ENCODE measurements around the gene LRRC74B.

The LRRC74B gene

DNA sequence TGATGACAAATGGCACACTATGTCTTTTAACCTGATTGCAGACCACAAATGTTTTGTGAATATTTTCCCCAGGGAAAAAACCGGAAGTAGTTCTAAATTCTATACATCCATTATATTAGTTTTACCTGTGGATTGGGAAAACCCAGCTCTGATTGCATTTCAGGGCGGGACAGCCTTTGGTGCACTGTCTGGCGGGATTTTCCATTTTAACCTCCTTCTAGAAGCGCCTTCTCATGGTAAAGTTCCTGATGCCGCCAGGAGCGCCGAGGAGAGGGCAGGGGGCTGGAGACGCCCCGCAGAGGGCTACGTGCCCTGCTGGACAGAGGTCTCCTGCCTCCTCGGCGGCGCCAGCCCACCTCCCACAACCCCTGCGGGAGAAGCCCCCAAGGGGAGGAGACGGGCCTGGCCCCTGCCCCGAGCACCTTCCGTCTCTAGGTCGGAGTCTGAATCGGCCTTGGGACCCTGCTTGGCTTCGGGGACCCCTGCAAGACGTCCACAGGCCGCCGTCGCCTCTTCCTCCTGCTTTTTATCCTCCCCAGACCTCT is 32.0 kb upstream of the LRRC74B start:
- in situ Hi-C loops (cut with MboI; ENCODE audit: low sequenced_read_pairs): no loop called here

DNA sequence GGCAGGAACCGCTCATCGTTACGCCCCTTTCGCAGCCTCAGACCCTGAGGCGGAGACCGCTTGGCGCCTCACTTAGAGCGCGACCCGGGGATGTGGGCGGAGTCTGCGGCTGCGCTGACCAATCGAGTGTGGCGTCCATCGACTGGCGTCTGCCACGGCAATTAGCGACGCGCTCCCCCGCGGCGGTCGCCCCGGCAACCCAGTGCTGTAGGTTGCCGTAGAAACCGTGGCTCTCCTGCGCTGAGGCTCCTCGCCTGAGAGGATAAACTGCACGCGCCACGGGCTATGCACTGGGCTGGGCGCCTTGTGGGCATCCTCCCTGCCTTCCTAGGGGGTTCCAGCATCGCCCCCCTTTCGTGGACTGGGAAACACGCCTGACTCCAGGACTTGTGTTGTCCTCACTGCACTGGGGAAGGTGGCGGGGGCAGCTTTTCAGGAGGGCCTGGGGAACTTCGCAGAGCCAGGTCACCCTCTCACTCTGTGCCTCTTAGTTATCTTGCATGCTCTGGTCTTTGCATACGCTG is 31.5 kb upstream of the LRRC74B start:
- in situ Hi-C loops (cut with MboI; ENCODE audit: low sequenced_read_pairs): no loop called here

DNA sequence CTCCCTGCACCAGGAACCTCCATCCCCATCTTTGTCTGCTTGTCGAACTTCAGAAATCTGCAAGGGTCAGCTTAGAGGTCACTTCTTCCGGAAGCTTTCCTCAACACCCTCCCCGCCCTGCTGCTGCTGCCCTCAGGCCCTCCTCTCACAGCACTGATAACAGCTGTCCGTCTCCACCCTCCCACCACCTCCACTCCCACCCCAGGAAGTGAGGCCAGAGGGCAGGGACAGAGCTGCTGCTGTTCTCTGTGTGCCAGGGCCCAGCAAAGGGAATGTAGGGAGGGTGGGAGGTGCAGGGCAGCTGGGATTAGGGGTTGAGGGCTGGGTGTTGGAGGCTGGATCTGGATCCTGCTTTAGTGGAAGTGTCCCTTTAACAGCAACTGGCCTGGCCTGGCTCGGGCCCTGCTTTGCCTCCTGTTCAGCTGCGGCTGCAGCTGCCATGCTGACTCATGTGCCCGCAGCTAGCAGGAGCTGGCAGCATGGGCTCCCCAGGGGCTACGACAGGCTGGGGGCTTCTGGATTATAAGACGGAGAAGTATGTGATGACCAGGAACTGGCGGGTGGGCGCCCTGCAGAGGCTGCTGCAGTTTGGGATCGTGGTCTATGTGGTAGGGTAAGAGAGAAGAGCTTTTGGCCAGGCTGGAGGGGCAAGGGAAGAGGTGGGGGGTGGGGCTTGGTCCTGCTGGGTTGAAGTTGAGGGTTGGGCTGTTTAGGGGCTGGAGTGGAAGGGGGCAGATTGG is 30.9 kb upstream of the LRRC74B start, which contains the start of gene P2RX6:
Gene P2RX6 (plus strand): TSS at position 440 of the 740 bp plus-strand sequence. CDS start 10 bp downstream, at position 450.
- in situ Hi-C loops (cut with MboI; ENCODE audit: low sequenced_read_pairs): no loop called here

DNA sequence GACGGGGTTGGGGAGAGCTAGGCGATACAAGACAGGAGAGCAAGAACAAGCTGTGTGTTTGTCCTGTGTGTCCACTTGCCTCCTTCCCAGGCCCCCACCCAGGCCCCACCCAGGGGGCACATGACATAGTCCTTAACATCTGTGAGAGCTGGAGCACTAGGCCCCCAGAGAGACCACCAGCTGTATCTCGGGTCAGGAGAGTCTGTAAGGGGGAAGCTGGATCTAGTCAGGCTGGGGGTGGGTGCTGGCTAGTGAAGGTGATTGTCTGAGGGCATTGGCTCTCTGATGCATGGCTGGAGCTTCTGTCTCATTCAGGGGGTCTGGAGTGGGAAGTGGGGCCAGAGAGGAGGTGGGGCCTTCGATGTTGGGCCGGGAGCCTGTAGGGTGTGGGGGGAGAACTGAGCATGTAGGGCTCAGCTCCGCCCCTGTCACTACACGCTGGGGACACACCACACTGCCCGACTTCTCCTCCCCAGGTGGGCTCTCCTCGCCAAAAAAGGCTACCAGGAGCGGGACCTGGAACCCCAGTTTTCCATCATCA is 30.2 kb upstream of the LRRC74B start:
- in situ Hi-C loops (cut with MboI; ENCODE audit: low sequenced_read_pairs): no loop called here

DNA sequence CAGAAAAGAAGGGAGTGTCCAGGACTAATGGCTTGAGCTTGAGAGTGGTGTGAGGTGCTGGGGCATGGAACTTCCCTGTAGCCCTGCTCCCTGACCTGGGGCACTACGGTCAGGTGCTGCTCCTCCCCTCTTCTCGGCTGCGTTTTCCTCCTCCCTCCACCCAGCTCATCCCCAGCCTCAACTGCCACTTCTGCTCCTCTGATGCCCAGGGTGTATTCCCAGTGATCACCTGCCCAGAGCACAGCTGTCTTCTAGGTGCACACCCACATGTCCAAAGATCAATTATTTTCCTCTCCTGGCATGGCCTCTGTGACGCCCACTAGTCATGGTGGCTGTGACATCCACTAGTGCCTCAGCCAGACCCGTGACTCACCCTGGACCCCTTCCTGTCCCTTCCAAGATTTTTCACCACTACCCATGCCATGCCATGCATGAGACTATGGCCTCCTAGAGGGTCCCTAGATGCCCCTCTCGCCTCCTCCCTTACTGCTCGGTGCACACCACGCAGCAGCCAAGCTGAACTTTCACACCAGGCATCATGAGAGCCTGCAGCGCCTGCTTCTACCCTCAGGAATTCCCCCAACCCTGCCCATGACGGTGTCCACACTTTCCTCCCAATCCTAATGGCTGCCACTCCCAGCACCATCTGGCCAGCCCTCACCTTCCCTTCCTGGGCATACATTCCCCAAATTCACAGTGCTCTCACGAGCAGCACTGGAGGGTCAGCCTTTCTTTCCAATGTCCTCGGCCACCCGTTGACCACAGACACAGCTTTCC is 28.9 kb upstream of the LRRC74B start:
- in situ Hi-C loops (cut with MboI; ENCODE audit: low sequenced_read_pairs): no loop called here

DNA sequence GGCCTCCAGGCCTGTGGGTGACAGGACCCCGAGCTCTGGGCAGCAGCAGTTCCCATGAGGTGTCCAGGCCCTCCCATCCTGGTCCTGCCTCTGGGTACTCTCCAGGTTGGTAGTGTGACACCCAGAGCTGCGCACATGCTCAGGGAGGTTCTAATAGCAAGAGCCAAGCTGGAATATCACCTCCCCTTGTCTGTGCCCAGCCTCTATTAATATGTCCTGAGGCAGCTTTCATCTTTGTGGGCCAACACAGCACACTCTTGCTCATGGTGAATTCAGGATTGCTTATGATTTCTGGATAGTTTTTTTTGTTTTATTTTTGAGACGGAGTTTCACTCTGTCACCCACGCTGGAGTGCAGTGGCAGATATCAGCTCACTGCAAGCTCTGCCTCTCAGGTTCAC is 27.4 kb upstream of the LRRC74B start:
- in situ Hi-C loops (cut with MboI; ENCODE audit: low sequenced_read_pairs): no loop called here

DNA sequence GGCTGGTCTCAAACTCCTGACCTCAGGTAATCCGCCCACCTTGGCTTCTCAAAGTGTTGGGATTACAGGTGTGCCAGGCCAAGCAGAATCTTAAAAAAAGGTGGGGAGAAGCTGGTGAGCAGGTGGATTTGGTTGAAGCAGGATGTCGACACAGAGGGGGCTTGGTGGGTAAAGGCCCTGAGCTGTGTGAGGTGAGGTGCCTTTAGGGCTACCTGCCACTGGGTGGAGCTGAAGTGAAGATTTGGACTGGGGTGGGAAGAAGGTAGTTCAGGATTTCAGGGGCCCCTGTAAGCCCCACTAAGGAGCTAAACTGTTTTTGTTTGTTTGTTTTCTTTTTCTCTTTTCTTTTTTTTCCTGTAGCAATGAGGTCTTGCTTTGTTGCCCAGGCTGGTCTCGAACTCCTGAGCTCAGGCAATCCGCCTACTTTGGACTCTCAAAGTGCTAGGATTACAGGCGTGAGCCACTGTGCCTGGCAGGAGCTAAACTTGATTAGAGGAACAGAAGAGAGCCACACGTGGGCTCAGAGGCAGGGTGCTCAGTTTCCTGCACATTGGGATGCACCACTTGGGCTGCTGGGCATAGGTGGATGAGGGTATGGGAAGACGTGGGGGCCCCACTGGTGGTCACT is 24.8 kb upstream of the LRRC74B start:
- in situ Hi-C loops (cut with MboI; ENCODE audit: low sequenced_read_pairs): no loop called here

DNA sequence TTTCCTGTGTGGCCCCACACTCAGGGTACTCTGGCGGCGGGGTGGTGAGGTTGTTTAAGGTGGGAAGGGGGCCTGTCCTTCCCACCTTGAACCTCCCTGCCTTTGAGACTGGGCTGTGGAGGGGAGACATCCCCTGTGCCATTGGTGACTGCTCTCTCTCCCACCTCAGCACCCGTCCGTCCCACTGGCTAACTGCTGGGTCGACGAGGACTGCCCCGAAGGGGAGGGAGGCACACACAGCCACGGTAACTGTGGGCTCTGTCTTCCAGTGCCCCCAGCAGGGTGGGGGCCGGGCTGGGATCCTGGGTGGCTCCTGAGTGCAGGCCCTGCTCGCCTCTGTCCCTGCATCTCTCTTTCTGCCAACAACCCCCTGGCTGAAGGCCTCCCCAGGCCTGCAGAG is 23.2 kb upstream of the LRRC74B start:
- in situ Hi-C loops (cut with MboI; ENCODE audit: low sequenced_read_pairs): no loop called here

DNA sequence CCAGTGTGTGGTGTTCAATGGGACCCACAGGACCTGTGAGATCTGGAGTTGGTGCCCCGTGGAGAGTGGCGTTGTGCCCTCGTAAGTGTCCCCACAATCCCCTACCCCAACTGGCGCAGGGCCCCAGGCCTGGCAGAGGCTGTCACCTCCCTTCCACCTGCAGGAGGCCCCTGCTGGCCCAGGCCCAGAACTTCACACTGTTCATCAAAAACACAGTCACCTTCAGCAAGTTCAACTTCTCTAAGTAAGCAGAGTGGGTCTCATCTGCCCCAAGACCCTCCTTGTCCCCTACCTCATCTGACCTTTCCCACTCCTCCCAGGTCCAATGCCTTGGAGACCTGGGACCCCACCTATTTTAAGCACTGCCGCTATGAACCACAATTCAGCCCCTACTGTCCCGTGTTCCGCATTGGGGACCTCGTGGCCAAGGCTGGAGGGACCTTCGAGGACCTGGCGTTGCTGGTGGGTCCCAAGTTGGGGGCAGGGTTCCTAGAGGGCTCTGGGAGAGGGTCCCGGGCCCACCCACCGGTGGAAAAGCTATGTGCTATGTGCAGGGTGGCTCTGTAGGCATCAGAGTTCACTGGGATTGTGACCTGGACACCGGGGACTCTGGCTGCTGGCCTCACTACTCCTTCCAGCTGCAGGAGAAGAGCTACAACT is 22.7 kb upstream of the LRRC74B start:
- in situ Hi-C loops (cut with MboI; ENCODE audit: low sequenced_read_pairs): no loop called here

DNA sequence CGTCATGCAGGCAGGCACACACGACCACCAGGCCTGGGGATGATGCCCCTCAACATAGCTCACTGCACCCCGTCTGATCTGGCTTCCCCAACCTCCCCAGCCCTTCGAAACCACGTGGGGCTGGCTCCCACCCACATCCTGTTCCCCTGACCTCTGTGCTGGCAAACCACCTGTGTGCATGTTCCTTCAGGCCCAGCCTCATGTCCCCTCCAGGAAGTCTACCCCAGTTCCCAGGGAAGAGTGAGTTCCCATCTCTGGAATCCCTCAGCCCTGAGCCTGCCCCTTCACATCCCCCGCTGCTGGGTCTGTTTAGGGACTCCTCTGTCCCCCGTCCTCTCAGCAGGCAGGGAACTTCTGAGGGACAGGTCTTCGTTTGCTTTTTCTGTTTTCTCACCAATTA is 20.5 kb upstream of the LRRC74B start:
- in situ Hi-C loops (cut with MboI; ENCODE audit: low sequenced_read_pairs): no loop called here

DNA sequence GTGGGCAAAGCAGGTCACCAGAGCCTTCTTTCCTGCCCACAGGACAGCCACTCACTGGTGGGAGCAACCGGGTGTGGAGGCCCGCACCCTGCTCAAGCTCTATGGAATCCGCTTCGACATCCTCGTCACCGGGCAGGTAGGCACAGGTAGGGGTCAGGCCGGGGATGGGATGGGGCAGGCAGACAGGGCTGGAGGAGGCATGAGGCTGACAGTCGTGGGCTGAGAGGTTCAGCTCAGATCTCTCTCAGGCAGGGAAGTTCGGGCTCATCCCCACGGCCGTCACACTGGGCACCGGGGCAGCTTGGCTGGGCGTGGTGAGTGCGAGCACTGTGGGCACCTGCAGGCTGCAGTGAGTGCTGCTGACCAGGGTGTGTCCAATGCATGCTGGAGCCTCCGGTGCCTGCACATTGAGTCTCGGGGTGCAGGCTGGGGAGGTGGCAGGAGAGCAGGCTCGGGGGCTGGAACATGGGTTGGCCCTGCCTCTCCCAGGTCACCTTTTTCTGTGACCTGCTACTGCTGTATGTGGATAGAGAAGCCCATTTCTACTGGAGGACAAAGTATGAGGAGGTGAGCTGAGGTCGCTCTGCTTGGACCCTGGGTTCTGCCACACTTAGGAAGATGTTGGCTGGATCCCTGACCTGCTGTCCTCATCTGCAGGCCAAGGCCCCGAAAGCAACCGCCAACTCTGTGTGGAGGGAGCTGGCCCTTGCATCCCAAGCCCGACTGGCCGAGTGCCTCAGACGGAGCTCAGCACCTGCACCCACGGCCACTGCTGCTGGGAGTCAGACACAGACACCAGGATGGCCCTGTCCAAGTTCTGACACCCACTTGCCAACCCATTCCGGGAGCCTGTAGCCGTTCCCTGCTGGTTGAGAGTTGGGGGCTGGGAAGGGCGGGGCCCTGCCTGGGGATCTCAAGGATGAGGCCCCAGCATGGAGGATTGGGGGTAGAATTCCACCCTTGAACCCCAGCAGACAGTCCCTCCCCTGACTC is 19.7 kb upstream of the LRRC74B start:
- in situ Hi-C loops (cut with MboI; ENCODE audit: low sequenced_read_pairs): no loop called here

DNA sequence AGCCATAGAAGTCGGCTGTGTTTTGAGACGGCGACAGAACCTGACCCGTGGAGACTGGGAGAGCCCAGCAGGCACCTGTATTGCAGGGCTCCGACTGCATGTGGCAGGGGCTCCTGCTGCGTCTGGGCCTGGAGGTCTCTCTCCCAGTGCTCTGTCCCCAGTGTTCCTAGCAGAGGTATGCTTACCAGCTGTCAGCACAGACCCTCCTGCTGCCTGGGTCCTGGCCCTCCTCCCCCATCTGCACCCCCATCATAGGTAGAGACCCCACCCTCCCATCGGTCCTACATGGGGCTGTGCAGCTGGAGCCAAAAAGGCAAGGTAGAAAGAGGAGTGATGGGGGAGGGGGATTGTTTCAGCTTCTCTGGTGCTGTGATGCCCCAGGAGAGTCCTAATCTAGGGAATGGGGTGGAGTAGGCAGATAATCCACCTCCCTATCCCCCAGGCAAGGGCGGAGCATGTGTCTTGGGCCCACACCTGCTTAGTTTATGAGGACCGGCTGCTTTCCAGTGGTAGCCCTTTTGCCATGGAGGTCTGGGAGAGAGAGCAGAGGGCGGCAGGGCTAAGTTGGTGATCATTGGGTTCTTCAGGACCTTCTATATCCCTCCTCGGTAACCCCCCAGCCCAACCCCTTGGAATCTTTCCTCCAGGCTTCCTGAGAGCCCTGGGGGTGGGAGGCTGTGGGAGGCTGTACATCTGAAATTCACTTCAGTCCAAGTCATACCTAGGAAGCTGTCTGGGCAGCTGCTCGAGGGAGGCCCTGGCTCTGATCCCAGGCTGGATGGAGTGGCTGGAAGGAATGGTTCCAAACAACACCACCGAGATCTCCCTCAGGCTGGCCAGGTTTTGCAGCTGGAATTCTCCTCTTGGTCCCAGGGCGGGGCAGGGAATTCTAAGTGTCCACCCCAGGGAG is 18.7 kb upstream of the LRRC74B start:
- in situ Hi-C loops (cut with MboI; ENCODE audit: low sequenced_read_pairs): no loop called here

DNA sequence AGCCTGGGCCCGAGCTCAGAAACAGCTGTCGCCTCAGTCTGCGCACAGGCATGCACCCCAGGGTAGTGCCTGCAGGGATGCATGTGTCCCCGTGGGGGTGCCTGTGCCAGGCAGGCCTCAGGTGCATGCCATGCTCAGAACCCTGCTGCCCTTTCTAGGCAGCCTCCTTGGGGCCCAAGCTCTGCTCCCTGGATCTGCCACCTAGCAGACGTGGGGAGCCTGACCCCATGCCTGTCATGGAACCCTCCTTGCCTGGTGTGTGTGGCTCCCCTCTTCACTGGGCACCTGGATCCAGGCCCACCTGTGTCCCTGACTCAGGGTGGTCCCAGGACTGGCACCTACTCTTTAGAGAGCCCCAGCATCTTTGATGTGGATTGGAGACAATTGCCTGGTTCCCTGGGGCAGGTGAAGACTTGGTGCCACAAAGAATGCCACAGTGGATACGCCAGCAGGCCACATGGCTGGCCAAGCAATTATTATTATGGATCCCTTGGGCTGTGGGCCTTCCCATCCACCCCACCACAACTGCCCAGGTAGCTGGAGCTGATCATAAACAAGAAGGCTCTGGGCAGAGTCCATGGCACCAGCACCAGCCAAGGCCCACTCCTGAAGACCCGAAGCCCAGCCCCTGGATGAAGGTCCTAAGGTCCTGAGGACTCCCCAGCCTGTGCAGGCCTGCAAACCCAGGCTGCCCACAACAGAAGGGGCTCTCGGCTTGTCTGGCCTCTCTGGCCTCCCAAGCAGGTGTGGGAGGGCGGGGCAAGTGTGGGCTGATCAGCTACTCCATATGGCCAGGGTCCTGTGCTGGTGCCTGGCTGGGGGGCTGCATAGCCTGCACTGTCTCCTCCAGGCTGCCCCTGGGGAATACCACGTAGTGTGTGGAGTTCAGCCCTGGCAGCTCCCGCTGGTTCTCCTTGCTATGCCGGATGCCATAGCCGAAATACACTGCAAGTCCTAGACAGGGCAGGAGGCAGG is 17.2 kb upstream of the LRRC74B start:
- in situ Hi-C loops (cut with MboI; ENCODE audit: low sequenced_read_pairs): no loop called here

DNA sequence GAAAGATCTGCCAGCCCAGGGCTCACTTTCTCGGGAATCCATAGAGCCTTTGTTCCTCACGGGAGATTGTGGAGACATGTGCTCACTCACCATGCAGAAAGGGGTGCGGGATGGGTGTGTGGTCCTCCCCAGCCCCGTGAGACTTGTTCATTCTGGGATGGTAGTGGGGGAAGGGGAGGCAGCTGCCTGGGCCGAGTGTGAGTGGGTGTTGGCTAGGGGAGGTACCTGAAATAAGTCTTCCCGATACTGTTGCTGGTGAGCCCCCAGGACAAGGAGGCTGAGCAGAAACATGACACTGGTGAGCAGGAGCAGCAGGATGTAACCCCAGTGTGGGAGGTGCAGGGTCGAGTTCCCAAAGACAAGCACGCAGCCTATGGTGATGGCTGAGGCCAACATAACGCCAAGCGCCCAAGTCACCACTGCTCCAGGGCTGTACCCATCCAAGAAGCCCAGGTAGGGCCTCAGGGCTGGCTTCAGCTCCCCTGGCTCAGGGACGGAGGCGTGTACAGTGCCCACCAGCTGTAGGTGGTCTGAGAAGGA is 16.2 kb upstream of the LRRC74B start:
- in situ Hi-C loops (cut with MboI; ENCODE audit: low sequenced_read_pairs): no loop called here

DNA sequence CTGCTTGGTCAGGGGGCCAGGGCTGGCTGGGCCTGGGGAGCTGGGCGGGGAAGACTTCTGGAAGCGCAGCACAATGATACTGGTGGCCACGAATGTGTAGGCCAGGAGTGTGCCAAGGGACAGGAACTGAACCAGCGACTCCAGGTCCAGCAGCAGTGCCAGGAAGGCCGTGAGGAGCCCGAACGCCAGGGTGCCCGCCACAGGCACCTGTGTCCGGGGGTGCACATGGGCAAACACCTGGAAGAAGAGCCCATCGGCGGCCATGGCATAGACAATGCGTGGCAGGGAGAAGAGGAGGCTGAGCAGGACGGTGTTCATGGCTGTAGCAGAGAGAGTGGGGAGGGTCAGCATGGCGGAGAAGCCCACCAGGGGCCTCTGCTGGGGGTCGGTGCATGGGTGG is 15.7 kb upstream of the LRRC74B start:
- in situ Hi-C loops (cut with MboI; ENCODE audit: low sequenced_read_pairs): no loop called here

DNA sequence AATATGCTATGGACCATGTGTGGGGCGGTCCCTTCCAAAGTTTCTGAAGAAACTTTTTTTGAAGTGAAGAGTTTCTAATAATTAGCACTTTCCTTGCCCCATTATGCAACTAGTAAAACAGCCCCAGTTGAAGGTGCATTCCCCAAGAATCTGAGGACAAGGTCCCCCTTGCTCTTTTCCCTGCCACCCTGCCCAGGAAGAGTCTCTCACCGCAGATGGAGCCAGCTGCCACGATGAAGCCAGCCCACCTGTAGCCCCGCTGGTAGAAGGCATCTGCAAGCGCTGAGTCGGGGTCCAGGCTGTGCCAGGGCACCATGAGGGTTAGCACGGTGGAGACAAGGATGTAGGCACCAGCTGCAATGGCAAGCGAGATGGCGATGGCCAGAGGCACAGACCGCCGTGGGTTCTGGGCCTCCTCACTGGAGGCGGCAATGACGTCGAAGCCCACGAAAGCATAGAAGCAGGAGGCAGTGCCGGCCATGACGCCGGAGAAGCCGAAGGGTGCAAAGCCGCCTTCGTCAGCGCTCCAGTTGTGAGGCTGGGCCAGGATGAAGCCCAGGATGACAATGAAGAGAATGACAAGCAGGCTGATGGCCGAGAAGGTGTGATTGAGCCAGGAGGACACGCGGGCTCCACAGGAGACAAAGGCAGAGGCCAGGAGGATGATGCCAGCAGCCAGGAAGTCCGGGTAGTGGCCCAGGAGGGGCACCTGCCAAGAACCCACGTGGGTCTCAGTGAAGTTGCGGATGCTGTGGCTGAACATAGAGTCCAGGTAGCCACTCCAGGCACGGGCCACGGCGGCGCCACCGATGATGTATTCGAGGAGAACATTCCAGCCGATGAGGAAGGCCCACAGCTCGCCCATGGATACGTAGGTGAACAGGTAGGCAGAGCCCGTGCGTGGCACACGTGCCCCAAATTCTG is 14.9 kb upstream of the LRRC74B start:
- in situ Hi-C loops (cut with MboI; ENCODE audit: low sequenced_read_pairs): no loop called here

Measured in hTERT RPE-1 (cell line).